ENCODE results near the gene GABBR2. TPM values are rescaled to one million over a fixed set of nuclear protein-coding genes. Genes with fewer than 3 reads are reported as not detected.

The GABBR2 gene
- total RNA-seq, 1 donor from 2014 or later, result 0.75 TPM

- no peak for DNase-seq (ENCODE audit: low read depth)
- no peak overlapping the region for H3K4me3 ChIP-seq (ENCODE audit: low read depth, low read length)
- TF ChIP-seq, protein P1, sequence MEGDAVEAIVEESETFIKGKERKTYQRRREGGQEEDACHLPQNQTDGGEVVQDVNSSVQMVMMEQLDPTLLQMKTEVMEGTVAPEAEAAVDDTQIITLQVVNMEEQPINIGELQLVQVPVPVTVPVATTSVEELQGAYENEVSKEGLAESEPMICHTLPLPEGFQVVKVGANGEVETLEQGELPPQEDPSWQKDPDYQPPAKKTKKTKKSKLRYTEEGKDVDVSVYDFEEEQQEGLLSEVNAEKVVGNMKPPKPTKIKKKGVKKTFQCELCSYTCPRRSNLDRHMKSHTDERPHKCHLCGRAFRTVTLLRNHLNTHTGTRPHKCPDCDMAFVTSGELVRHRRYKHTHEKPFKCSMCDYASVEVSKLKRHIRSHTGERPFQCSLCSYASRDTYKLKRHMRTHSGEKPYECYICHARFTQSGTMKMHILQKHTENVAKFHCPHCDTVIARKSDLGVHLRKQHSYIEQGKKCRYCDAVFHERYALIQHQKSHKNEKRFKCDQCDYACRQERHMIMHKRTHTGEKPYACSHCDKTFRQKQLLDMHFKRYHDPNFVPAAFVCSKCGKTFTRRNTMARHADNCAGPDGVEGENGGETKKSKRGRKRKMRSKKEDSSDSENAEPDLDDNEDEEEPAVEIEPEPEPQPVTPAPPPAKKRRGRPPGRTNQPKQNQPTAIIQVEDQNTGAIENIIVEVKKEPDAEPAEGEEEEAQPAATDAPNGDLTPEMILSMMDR (conservative IDR thresholded peaks at IDR 0.05; ENCODE audit: low read depth, low read length), result no peak
Observed at GRCh38 chr9:98369471-98369870, 339.3 kb downstream of the GABBR2 start.

DNA sequence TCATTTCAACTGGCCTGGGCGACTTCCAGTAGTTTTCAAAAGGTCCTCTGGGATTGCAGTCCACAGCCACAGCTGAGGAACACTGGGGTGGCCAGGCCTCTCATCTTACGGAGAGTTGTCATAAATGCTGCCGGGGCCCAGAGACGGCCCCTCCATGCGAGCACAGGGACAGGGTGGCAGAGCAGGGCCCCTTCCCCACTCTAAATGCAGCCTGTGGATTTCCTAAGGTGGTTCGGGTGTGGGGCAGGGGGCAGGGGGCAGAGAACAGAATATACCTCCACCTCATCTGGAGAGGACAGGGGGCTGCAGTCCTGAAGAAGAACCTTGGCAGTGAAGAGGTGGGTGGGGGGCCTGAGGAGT is 339.7 kb downstream of the GABBR2 start:
- TF ChIP-seq, protein P1 (conservative IDR thresholded peaks at IDR 0.05; ENCODE audit: low read depth, low read length), result no peak
- DNase-seq (ENCODE audit: low read depth), result no peak
- no peak overlapping the region for H3K4me3 ChIP-seq (ENCODE audit: low read depth, low read length)

- no peak overlapping the region for H3K4me3 ChIP-seq (ENCODE audit: low read depth, low read length)
- DNase-seq (ENCODE audit: low read depth), result no peak
- TF ChIP-seq, protein P1 (conservative IDR thresholded peaks at IDR 0.05; ENCODE audit: low read depth, low read length), result no peak
Observed at GRCh38 chr9:98368366-98369065, 340.2 kb downstream of the GABBR2 start.

- no peak for DNase-seq (ENCODE audit: low read depth)
- H3K4me3 ChIP-seq (ENCODE audit: low read depth, low read length), result no peak overlapping the region
- TF ChIP-seq, protein P1 (conservative IDR thresholded peaks at IDR 0.05; ENCODE audit: low read depth, low read length), result no peak
Observed at GRCh38 chr9:98367923-98368322, 340.8 kb downstream of the GABBR2 start.

DNA sequence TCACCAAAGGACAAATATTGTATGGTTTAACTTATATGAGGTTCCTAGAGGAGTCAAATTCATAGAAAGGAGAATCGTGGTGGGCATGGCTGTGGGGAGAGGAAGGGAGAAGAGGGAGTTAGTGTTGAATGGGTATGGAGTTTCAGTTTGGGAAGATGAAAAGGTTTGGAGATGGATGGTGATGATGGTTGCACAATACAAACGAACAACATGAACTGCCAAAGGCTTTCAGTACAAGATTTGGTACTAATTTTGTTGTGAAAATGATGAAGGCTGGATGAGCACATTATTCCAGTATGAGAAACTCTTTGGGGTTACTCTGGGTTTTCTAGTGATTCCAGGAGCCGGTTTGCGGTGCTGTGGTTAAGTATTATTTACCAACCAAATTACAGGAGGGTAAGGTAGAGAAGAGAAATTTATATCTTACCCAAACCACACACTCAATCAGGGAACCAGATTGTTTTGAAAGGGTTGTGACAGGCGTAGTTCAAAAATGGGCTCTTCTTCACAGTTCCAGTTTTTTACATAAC is 341.3 kb downstream of the GABBR2 start:
- DNase-seq (ENCODE audit: low read depth), result no peak
- H3K4me3 ChIP-seq (ENCODE audit: low read depth, low read length), result no peak overlapping the region
- TF ChIP-seq, protein P1 (conservative IDR thresholded peaks at IDR 0.05; ENCODE audit: low read depth, low read length), result no peak

DNA sequence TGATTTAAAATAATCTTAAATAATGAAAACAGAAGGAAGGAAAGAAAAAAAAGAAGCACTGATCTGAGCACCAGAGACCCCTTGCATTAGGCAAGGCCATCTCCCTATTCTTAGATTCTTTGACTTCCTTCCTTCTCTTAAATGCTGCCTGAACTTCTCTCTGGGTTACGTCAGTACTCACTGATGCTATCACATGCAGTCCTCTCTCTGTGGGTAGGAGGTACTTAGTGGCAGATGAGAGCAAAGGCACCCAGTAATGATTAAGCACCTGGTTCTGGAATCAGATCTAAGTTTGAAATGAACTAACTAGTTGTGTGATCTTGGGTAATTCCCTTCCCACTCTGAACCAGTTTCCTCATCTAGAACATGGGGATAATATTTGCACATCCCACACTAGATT is 343.0 kb downstream of the GABBR2 start:
- no peak overlapping the region for H3K4me3 ChIP-seq (ENCODE audit: low read depth, low read length)
- TF ChIP-seq, protein P1 (conservative IDR thresholded peaks at IDR 0.05; ENCODE audit: low read depth, low read length), result no peak
- DNase-seq (ENCODE audit: low read depth), result no peak

DNA sequence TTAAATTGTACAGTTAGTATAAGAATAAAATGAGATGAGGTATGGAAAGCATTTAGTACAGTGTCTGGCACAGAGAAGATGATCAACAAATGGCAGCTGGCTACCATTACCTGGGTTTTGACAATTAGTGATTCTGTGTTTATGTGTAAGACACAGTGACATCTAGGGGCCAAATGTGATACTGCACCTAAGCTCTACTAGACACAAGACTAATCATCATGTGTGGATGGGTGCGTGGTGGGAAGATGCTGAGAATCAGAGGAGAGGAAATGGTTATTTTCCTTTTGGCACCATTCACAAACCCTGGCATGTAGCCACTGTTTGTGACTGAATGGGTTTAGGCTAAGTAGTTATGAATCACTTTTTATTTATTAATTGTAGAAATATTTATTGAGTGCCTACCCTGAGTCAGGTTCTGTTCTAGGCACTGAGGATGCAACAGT is 343.5 kb downstream of the GABBR2 start:
- DNase-seq (ENCODE audit: low read depth), result no peak
- TF ChIP-seq, protein P1 (conservative IDR thresholded peaks at IDR 0.05; ENCODE audit: low read depth, low read length), result peak; percentile 64
- H3K4me3 ChIP-seq (ENCODE audit: low read depth, low read length), result no peak overlapping the region
